Stimulated activated CD8-positive, alpha-beta memory T cell treated with anti-CD3 and anti-CD28 coated beads, Interleukin-15, amount 100 ng/mL, for 1 hour (primary cell): ENCODE results near the gene NT5DC2.

Source experiments
- DNase-seq: peaks from one replicate; pipeline ENCODE4 v3.0.0-alpha.2; 2020; ENCODE audit warnings: low read depth

The NT5DC2 gene

DNA sequence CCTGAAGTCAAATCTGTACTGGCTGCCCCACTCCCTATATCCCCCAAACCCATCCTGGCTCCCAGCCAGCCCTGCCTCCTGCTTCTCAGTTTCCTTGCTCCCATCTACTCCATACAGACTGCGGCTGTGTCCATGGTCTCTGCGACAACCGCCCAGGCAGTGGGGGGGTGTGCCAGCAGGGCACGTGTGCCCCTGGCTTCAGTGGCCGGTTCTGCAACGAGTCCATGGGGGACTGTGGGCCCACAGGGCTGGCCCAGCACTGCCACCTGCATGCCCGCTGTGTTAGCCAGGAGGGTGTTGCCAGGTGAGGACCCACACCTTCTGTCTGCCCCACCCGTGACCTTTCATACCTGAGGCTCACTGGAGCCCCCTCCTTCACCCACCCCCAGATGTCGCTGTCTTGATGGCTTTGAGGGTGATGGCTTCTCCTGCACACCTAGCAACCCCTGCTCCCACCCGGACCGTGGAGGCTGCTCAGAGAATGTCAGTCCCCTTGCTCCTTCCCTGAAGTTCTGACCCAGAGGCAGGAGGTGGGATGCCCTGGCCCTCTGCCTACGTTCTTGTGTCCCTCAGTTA is 23.8 kb downstream of the NT5DC2 start:
- DNase-seq, result no peak

DNA sequence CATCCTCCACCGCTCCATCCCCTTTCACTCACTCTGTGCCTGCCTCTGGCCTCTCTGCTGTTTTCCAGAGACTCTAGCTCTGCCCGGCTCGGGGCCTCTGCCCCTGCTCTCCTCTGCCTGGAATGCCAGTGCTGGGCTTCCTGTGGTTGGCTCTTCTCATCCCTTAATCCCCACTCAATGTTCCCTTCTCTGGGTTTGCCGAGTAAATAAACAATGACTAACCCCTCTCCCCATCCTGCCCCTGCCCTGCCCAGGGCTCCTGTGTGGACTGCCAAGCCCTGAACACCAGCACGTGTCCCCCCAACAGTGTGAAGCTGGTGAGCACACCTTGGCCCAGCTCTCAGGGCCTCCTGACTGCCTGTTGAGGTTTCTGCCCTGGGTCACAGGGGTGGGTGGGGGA is 26.3 kb downstream of the NT5DC2 start:
- DNase-seq, result no peak

DNA sequence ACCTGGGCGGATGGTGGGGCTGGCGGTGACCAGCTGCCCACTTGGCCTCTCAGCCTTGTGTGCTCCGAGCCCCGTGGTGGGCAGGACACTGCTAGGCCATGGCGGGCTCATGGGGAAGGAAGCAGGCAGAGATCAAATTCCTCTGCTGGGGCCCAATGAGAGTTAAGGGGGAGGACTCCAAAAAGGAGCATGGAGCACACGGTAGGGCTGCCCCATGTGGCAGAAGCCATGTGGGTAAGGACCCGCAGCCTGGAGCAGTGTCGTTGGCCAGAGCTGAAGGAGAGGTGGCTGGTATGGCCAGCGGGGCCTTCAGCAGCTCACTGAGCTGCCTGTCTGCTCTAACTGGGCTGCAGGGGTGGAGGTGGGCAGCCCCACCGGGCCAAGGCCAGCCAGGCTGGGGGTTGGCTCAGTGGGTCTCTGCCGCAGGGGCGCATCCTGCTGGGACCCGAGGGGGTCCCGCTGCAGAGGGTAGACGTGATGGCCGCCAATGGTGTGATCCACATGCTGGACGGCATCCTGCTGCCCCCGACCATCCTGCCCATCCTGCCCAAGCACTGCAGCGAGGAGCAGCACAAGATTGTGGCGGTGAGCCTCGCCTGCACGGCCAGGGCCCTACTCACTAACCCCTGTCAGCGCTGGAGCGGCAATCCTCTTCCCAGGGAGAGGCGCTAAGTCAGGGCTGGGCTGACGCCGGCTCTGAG is 27.2 kb downstream of the NT5DC2 start:
- DNase-seq, result no peak

DNA sequence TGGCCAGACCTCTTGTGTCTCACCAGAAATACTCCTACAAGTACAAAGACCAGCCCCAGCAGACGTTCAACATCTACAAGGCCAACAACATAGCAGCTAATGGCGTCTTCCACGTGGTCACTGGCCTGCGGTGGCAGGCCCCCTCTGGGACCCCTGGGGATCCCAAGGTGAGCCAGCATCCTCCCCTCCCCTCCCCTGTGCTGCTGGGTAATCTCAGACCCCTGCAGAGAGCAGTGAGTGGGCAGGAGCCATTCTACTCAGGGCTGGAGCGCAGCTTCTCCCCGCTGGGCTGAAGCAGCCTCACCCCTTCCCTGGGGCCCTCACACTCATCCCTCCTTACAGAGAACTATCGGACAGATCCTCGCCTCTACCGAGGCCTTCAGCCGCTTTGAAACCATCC is 28.7 kb downstream of the NT5DC2 start:
- DNase-seq, result no peak

DNA sequence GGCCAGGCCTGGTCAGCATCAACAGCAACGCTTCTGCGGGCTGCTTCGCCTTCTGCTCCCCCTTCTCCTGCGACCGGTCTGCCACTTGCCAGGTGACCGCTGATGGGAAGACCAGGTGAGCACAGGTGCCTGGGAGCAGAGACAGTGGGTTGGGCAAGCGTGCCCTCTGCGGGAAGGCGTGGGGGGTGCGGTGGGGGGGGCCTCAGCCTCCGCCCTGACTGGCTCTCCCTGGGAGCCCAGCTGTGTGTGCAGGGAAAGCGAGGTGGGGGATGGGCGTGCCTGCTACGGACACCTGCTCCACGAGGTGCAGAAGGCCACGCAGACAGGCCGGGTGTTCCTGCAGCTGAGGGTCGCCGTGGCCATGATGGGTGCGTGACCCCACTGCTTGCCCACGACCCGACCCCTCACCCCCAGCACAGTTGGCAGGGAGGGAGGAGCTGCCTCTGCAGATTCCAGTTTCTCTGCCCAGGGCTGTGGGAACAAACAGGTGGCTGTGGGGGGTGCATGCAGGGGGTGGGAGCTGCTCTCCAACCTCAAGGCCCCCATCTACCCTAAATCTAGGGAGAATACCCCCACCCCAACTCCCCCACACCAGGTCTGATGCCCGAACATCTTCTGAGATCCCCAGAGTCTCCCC is 29.8 kb downstream of the NT5DC2 start:
- DNase-seq, result no peak

DNA sequence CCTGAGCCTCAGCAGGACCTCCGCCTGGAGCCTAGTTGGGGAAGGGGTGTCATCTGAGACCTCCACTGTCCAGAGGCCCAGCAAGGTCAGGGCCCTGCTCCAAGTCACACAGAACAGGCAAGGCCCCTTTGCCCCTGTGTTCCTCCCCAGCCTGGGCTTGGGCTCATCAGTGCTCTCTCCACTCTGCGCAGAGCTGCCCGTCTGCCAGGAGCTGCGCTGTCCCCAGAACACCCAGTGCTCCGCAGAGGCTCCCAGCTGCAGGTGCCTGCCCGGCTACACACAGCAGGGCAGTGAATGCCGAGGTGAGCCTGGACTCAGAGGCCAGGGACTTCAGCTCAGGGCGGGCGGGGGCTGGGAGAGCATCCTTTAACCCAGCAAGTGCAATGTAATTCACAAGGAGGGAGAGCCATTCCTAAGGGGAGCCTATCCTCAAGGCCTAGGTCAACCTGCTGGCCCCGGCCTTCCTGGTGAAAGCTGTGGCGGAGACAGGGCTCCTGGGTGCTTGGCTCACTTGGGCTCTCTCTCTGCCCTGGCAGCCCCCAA is 30.8 kb downstream of the NT5DC2 start:
- no peak for DNase-seq

DNA sequence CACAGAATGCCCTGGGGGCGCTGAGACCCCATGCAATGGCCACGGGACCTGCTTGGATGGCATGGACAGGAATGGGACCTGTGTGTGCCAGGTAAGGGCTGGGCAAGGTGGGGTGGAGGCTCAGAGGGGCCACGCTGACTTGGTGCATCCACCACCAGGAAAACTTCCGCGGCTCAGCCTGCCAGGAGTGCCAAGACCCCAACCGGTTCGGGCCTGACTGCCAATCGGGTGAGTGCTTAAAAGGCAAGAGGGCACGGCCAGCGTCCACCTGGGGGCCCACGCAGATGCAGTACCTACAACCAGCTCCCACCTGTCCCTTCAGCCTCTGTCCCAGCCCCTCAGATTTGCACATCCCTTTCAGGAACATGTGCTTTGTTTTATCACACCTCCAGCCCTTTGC is 31.7 kb downstream of the NT5DC2 start:
- no peak for DNase-seq

DNA sequence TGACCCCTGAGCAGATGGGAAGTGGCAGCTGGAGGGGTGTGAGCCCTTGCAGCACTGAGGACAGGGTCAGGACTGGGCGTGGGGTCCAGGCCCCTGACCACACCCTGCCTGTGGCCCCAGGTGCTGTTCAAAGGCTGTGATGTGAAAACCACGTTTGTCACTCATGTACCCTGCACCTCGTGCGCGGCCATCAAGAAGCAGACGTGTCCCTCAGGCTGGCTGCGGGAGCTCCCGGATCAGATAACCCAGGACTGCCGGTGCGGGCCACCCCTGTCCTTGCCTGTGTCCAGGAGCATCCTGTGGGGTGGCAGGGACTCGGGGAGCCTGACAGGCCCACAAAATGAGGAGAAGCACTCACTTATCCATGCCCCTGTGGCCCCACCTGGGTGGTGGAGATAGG is 32.6 kb downstream of the NT5DC2 start:
- DNase-seq, result no peak

DNA sequence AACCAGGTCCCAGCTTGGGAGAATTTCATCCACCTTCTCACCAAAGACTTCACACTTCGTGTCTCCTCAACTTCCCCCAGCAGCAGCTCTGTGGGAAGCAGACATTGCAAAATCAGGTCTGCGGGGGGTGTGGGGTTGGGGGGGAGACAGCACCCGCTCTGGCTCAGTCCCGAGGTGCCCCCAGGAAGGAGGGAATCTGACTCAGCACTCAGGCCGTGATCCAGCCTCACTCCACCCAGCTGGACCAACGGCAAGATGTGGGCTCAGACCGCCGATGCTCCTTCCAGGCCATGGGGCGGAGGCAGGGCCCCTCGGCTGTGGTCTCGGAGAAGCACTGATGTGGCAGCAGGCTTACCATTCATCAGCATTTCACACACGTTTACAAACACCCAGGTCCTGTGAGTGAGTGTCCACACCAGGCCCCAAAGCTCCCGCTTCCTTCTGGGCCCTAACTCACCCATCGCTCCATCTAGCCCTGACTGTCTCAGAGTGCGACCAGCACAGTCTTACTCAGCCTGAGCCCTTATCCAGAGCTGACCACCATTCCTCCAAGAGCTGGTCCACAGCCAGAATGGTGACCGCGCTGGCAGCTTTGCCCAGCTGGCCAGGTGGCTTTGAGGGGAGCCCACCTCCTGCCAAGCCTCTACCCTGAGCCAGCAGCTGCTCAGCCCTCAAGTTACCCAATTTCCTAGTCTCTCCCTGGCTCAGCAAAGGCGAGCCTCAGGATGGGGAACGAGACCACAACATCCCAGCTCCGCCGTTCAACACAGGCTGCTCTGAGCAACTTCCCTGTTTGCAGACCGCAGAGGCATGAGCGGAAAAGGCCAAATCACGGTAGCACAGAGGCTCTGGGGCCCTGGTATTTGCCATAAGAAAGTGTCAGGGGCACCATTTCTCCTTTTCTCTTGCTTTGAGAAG is 35.3 kb downstream of the NT5DC2 start:
- no peak for DNase-seq

DNA sequence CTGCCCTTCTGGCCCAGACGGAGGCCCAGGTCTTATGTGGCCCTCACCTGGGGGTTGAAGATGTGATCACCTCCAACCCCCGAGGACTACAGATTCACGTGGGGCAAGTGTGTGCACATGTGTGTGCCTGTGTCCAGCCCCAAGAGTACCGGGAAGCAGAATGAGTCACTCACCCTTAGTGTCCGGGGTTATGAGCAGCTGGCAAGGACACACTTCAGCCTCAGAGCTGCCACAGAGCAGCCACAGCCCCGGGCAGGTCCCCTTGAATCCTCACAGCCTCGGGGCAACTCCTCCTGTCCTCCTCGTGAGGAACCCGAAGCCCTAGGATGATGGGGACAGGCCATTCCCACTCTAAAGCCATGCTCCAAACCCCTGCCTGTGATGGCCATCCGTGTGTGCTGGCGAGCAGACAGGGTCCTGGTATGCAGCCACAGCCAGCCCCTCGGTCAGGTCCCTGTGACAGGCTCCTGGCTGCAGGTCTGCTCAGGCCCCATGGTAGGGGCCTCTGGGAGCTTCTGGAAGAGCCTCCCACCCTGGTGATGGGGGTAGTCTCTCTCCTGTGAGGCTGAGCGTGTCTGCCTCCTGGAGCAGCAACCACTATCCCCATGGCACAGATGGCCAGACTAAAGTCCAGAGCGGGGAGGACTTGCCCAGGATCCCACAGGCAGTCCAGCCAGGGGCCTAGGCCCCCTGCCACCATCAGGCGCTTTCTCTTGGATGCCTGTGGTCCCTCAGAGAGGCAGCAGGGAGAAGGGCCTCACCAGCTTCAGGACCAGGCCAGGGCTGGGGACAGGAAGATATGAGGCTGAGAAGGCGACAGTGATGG is 37.7 kb downstream of the NT5DC2 start:
- DNase-seq, result no peak

DNA sequence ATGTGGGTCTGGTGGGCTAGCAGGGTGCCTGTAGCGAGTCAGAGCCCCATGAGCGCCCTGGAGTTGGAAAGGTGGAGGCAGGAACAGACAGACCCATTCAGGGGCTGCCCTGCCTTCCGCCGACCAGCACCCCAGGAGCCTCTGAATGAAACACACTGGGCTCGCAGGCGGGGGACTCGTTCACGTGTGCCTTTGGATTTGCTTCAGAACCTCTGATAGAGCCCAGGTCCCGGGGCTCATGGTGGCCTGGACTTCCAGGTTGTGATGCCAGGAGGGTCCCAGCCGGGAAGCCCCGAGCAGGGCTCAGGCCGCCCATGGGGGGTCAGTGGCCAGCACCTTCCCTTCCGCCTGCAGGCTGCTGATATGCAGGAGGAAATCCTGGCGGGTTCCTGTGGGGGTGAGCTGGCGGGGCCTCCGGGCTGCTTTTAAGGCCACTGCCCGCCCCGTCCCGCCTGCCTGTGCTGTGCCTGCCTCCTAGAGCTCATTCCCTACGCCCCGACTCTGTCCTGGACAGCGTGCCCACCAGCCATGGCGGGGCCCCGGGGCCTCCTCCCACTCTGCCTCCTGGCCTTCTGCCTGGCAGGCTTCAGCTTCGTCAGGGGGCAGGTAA is 38.7 kb downstream of the NT5DC2 start, which contains the start of gene STAB1:
Gene STAB1, plus strand, starts transcription at position 453 of the 610 bp plus-strand sequence. Its CDS starts 76 bp downstream, at position 529.
- DNase-seq, result no peak

DNA sequence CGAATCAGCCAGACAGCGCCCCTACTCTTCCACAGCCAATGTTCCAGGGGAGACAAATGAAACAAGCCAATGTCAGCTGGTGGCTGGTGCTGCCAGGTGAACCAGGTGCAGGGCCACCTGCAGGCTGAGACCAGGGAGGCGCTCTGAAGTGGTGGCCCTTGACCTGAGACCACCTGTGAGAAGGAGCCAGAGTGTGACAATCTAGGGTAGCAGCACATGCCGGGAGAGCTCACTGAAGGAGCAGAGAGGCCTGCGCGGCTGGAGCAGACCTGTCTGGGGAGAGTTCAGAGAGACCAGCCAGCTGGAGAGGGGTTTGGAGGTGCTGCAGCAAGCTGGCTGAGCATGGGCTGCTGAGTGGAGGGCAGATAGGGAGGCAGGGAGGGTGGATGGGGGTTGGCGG is 39.2 kb downstream of the NT5DC2 start:
- no peak for DNase-seq

DNA sequence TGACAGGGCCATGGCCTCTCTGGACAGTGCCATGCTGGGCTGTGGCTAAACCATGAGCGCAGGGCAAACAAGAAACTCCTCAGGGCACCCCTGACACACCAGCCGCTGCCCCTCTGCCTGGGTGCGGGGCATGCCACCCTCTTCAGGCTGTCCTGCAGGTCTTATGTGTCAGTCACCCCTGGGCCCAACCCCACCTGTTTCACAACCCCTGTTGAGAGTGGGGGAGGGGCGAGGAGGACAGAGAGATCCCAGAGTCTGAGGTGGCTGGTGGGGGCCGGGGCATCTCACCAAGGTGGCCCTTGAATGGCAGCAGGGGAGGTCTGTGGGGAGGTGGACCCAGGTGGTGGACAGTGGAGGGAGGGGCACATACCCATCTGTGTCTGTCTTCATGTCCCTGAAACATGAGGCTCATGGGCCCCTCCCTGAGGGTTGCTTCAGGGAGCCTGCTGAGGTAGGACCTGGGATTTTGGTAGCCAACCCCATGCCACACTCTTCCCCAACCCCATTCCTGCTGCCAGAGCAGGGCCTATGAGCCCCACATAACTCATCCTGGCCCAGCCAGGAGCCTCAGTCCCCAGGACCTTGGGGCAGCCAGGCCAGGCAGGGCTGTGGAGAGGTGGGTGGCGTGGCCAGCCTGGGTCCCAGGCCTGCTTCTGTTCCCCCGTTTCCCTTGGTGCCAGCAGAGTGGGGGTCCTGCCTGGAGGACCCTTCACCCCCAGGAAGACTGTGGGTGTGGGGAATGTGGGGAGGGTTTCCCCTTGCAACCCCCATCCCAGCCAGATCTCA is 40.2 kb downstream of the NT5DC2 start:
- no peak for DNase-seq

DNA sequence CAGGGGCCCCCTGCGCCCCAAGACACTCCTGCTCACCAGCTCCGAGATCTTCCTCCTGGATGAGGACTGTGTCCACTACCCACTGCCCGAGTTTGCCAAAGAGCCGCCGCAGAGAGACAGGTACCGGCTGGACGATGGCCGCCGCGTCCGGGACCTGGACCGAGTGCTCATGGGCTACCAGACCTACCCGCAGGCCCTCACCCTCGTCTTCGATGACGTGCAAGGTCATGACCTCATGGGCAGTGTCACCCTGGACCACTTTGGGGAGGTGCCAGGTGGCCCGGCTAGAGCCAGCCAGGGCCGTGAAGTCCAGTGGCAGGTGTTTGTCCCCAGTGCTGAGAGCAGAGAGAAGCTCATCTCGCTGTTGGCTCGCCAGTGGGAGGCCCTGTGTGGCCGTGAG is 41.6 kb downstream of the NT5DC2 start:
- DNase-seq, result no peak

DNA sequence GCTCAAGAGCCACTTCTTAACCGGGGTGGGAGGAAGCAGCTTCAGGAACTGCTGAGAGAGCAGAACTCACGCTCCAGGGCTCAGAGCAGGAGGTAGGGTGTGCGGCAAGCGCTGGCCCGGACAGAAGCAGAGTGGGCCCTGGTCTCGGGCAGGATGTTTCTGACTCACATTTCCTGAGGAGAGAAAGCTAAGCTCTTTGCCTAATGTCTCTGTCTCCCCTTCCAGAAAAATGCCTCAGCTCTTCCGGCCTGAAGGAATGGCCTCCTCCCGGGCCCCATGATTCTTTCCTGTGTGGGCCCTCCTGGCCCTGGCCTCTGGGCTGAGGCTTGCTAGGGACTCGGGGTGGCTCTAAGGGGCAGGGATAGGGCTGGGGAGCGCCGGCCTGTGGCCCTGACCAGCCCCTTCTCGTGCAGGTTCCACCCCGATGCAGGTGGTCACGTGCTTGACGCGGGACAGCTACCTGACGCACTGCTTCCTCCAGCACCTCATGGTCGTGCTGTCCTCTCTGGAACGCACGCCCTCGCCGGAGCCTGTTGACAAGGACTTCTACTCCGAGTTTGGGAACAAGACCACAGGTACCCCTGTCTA is 42.6 kb downstream of the NT5DC2 start:
- no peak for DNase-seq

DNA sequence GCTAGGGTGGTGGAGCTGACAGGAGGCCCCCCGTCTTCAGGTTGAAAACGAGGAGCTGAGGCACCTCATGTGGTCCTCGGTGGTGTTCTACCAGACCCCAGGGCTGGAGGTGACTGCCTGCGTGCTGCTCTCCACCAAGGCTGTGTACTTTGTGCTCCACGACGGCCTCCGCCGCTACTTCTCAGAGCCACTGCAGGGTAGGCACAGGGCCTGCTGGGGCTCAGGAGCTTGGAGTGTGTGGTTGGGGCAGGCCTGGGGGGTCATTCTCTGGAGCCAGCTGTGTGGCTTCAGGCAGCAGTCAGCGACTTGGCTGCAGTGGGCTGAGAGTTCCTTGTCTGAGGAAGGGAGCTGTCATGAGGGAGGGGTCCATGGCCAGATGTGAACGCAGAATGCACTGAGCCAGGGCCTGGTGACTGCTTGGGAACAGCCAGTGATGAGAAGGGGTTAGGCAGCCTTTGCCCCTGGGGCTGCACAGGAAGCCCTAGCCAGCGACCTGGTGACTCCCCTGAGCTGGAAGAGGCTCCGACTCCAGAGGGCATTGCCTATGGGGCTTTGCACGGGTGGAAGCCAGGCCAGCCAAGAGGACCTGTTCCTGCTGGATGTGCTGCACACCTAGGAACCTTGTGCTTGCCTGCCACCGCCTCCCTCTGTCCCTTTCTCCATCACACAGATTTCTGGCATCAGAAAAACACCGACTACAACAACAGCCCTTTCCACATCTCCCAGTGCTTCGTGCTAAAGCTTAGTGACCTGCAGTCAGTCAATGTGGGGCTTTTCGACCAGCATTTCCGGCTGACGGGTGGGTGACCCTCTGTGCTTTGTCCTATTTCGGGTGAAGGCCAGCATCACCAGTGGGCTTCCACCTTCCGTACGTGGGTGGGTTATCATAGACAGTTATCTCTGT is 43.4 kb downstream of the NT5DC2 start:
- DNase-seq, result no peak

DNA sequence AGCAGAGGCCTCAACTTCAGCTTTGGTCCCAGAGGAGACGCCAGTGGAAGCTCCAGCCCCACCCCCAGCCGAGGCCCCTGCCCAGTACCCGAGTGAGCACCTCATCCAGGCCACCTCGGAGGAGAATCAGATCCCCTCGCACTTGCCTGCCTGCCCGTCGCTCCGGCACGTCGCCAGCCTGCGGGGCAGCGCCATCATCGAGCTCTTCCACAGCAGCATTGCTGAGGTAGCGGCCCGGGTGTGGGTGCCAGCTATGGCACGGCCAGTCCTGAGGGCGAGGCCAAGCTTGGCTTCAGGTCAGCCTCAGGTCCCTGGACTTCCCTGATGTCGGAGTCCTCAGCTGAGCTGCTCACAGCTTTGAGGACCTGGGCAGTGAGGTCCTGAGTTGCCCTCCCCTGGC is 44.2 kb downstream of the NT5DC2 start:
- DNase-seq, result no peak

DNA sequence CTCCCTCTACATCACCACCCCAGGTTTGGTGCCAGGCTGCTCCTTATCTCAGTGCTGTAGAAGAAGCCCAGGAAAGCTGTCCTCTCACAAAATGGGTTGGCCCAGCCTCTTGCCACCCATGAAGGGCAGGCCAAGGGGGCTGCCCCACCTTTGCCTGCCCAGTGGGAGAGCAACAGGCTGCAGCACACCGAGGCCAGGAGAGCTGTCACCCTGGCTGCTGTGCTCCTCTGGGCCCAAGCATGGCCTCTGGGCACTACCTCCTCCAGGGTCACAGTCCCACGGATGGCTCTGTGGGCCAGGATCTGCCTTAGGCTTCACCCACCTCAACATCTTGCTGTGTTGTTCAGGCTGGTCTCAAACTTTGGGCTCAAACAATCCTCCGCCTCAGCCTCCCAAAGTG is 44.9 kb downstream of the NT5DC2 start:
- no peak for DNase-seq
